ENCODE measurements around the gene ADAMTS7. TPM values are rescaled to one million over a fixed set of nuclear protein-coding genes. Genes with fewer than 3 reads are reported as not detected.
"Not testable (repeated sequence)": the region's sequence is repeated elsewhere in the genome, so short reads cannot be mapped to it uniquely, and the experiment has no call there.

ADAMTS7 gene
- total and polyA plus RNA-seq, 2 of the 13 experiments (the other 11 are each of a cell fraction or from before 2014, with no cell fraction given), result 0.09 to 0.12 TPM

DNA sequence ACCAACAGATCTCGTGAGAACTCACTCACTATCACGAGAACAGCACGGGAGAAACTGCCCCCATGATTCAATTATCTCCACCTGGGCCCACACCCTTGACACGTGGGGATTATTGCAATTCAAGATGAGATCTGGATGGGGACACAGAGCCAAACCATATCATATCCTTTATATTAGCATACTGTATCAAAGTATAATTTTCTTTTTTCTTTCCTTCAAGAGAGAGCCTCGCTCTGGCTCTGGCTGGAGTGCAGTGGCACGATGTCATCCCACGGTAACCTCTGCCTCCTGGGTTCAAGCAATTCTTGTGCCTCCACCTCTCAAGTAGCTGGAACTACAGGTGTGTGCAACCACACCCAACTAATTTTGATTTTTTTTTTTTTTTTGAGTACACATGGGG, 63.4 kb downstream of the ADAMTS7 start:
- H3K9me3 ChIP-seq (ENCODE audit: low read length); POLR2A ChIA-PET; H4K20me1 ChIP-seq (ENCODE audit: insufficient read depth, low read length); intact Hi-C loops (cut with micrococcal nuclease; ENCODE audit: unreplicated experiment); H3K9ac ChIP-seq (ENCODE audit: insufficient read depth, low read depth, low read length); in situ Hi-C loops (cut with HindIII; ENCODE audit: extremely low pct_ligation_motif_present, low pct_unique_long_range_greater_than_20kb); H3K36me3 ChIP-seq (replicated peaks in 1 of 2; ENCODE audit: control insufficient read depth in 1 of 2, insufficient read depth in 2 of 2, low read length in 2 of 2); CTCF ChIA-PET (ENCODE audit: low intra/inter-chr PET ratio, low total read pairs); BruUV-seq (replicated peaks); H2AFZ ChIP-seq (ENCODE audit: low read length); H3K27ac ChIP-seq (ENCODE audit: extremely low read length, insufficient read depth, low read length); ATAC-seq; H3K4me1 ChIP-seq (ENCODE audit: insufficient read depth, low read length); FAIRE-seq; DNase-seq (ENCODE audit: low spot score); H3K4me2 ChIP-seq (ENCODE audit: low read depth, low read length); H3K4me3 ChIP-seq (replicated peaks in 1 of 3; ENCODE audit: insufficient read depth in 1 of 3, low read depth in 2 of 3, low read length in 3 of 3); H3K79me2 ChIP-seq (ENCODE audit: insufficient read depth, low read length): not testable (repeated sequence)
- H3K27me3 ChIP-seq (ENCODE audit: control insufficient read depth in 1 of 2, insufficient read depth in 2 of 2, low read length in 2 of 2), result peaks cover 0 to 18% of the 10 kb centered on the region in 2 experiments; a peak in 4 of 5 replicates
- 25% methylated on average over 7 of the region's 7 CpGs for WGBS (ENCODE audit: low lambda C conversion rate)

DNA sequence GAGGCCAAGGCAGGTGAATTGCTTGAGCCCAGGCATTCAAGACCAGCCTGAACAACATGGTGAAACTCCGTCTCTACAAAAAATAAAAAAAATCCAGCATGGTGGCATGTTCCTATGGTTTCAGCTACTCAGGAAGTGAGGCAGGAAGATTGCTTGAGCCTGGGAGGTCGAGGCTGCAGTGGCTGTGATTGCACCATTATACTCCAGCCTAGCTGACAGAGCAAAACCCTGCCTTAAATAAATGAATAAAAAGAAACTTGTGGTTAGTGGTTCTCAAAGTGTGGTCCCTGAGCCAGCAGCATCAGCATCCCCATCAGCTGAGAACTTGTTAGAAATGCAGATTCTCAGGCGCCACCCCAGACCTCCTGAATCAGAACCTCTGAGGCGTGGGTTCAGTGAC, 69.6 kb downstream of the ADAMTS7 start:
- H4K20me1 ChIP-seq (ENCODE audit: insufficient read depth, low read length); FAIRE-seq; H3K4me1 ChIP-seq (ENCODE audit: insufficient read depth, low read length); H3K4me2 ChIP-seq (ENCODE audit: low read depth, low read length); CTCF ChIA-PET (ENCODE audit: low intra/inter-chr PET ratio, low total read pairs); intact Hi-C loops (cut with micrococcal nuclease; ENCODE audit: unreplicated experiment); H3K27ac ChIP-seq (ENCODE audit: extremely low read length, insufficient read depth, low read length); POLR2A ChIA-PET; H3K36me3 ChIP-seq (replicated peaks in 1 of 2; ENCODE audit: control insufficient read depth in 1 of 2, insufficient read depth in 2 of 2, low read length in 2 of 2); H3K9me3 ChIP-seq (ENCODE audit: low read length); in situ Hi-C loops (cut with HindIII; ENCODE audit: extremely low pct_ligation_motif_present, low pct_unique_long_range_greater_than_20kb); BruUV-seq (replicated peaks); H3K9ac ChIP-seq (ENCODE audit: insufficient read depth, low read depth, low read length); H3K27me3 ChIP-seq (ENCODE audit: control insufficient read depth in 1 of 2, insufficient read depth in 2 of 2, low read length in 2 of 2); H2AFZ ChIP-seq (ENCODE audit: low read length); DNase-seq (ENCODE audit: low spot score); H3K4me3 ChIP-seq (replicated peaks in 1 of 3; ENCODE audit: insufficient read depth in 1 of 3, low read depth in 2 of 3, low read length in 3 of 3); ATAC-seq; H3K79me2 ChIP-seq (ENCODE audit: insufficient read depth, low read length): not testable (repeated sequence)
- 8% methylated on average over 2 of the region's 4 CpGs for WGBS (ENCODE audit: low lambda C conversion rate)

DNA sequence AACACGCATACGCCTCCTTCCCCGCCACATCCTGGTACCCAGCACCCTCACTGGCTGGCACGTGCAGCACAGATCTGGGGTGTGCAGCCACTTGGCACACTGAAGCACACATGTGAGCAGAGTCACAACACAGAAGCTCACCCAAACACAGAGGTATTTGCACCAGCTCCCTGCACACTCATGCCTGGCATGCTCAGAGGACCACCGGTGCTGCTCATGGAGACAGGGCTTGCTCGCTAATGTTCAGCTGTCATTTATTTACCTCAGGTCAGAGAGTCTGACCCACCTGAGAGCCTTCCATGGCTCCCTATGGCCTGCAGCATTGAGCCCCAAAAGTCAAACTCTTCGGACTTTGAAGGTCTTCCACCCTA, 70.4 kb downstream of the ADAMTS7 start:
- Histone ChIP-seq H3K27me3 (ENCODE audit: control insufficient read depth in 1 of 2, insufficient read depth in 2 of 2, low read length in 2 of 2) (peaks cover 0 to 5% of the 10 kb centered on the region in 2 experiments; a peak in 2 of 5 replicates), H4K20me1 (ENCODE audit: insufficient read depth, low read length) (no peaks in the 10 kb centered on the region), H3K79me2 (ENCODE audit: insufficient read depth, low read length) (no peaks in the 10 kb centered on the region), H3K36me3 (replicated peaks in 1 of 2; ENCODE audit: control insufficient read depth in 1 of 2, insufficient read depth in 2 of 2, low read length in 2 of 2) (no peaks in the 10 kb centered on the region), H3K4me3 (replicated peaks in 1 of 3; ENCODE audit: insufficient read depth in 1 of 3, low read depth in 2 of 3, low read length in 3 of 3) (no peak overlapping the region), H3K27ac (ENCODE audit: extremely low read length, insufficient read depth, low read length) (no peak overlapping the region), H3K9ac (ENCODE audit: insufficient read depth, low read depth, low read length) (no peak overlapping the region), H3K4me2 (ENCODE audit: low read depth, low read length) (no peak overlapping the region), H3K4me1 (ENCODE audit: insufficient read depth, low read length) (0 out of 2 replicates have a peak, but pooled peaks cover 5% of the 10 kb centered on the region), H2AFZ (ENCODE audit: low read length) (no peak overlapping the region), H3K9me3 (ENCODE audit: low read length) (no peaks in the 10 kb centered on the region)
- no peak for DNase-seq (ENCODE audit: low spot score)
- in situ Hi-C loops (cut with HindIII; ENCODE audit: extremely low pct_ligation_motif_present, low pct_unique_long_range_greater_than_20kb), result no loop called here
- intact Hi-C loops (cut with micrococcal nuclease; ENCODE audit: unreplicated experiment), result no loop called here
- POLR2A ChIA-PET, result no interaction called here
- CTCF ChIA-PET (ENCODE audit: low intra/inter-chr PET ratio, low total read pairs), result interaction anchor here (0.9 to 1.7 kb wide), 2 partner anchors 102 to 122 kb away, joined by 3 to 7 read pairs; no protein-coding TSS in a partner anchor
- 38% methylated on average over 7 of the region's 7 CpGs for WGBS (ENCODE audit: low lambda C conversion rate)
- no TSS peak for BruUV-seq (replicated peaks)
- no peak for ATAC-seq
- no peak for FAIRE-seq
- TF ChIP-seq STAG1 (CRISPR knock-in tag; IDR thresholded peaks at IDR 0.05) (no peak), YY1 (IDR thresholded peaks at IDR 0.05; ENCODE audit: insufficient read depth, insufficient replicate concordance, low read depth, low read length) (no peak), ERF (CRISPR knock-in tag; IDR thresholded peaks at IDR 0.05) (no peak), SRY (CRISPR knock-in tag; IDR thresholded peaks at IDR 0.05) (no peak), KAT2B (IDR thresholded peaks at IDR 0.05; ENCODE audit: borderline replicate concordance, low read depth, low read length) (no peak)
- TF ChIP-seq, protein P1, sequence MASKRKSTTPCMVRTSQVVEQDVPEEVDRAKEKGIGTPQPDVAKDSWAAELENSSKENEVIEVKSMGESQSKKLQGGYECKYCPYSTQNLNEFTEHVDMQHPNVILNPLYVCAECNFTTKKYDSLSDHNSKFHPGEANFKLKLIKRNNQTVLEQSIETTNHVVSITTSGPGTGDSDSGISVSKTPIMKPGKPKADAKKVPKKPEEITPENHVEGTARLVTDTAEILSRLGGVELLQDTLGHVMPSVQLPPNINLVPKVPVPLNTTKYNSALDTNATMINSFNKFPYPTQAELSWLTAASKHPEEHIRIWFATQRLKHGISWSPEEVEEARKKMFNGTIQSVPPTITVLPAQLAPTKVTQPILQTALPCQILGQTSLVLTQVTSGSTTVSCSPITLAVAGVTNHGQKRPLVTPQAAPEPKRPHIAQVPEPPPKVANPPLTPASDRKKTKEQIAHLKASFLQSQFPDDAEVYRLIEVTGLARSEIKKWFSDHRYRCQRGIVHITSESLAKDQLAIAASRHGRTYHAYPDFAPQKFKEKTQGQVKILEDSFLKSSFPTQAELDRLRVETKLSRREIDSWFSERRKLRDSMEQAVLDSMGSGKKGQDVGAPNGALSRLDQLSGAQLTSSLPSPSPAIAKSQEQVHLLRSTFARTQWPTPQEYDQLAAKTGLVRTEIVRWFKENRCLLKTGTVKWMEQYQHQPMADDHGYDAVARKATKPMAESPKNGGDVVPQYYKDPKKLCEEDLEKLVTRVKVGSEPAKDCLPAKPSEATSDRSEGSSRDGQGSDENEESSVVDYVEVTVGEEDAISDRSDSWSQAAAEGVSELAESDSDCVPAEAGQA (IDR thresholded peaks at IDR 0.05; ENCODE audit: low read depth), result no peak
- TF ChIP-seq, protein P1 (CRISPR knock-in tag; IDR thresholded peaks at IDR 0.05; ENCODE audit: borderline replicate concordance), result no peak
